K562 (cell line): ENCODE data around the gene FGF2. TPM values are rescaled to one million over a fixed set of nuclear protein-coding genes. Genes with fewer than 3 reads are reported as not detected.

Source experiments
- CHD2 ChIP-seq: IDR thresholded peaks from 2 replicates; pipeline ENCODE4 v1.6.1; 2011; ENCODE audit warnings: low read depth, low read length
- E2F6 ChIP-seq, 2 experiments: IDR thresholded peaks; 2 replicates each; pipeline ENCODE4 v1.6.1; 2011; ENCODE audit warnings: borderline replicate concordance in 1 of 2, control low read depth in 1 of 2, low read depth in 1 of 2, low read length in 1 of 2, mild to moderate bottlenecking in 1 of 2, mixed read lengths in 1 of 2, moderate library complexity in 1 of 2; ENCODE audit not compliant: insufficient read depth in 1 of 2, insufficient read length in 1 of 2, poor library complexity in 1 of 2, severe bottlenecking in 1 of 2; ENCODE audit errors: extremely low read depth in 1 of 2
- OTX1 ChIP-seq: fragments of 450-650 bp; formaldehyde crosslinking; IDR thresholded peaks from 2 replicates; pipeline ENCODE4 v1.4.0; 2022; ENCODE audit warnings: mild to moderate bottlenecking
- PRMT5 ChIP-seq: sonication (generic); formaldehyde crosslinking; IDR thresholded peaks from 2 replicates; pipeline ENCODE4 v1.5.0; 2020; ENCODE audit warnings: missing genetic modification reagents
- RBM15 ChIP-seq: fragments of 200-400 bp; formaldehyde crosslinking; IDR thresholded peaks from 2 replicates; pipeline ENCODE4 v1.6.1; 2018; ENCODE audit warnings: mild to moderate bottlenecking, low read length, moderate library complexity; ENCODE audit not compliant: insufficient read depth
- STAG1 ChIP-seq: sonication (generic); formaldehyde crosslinking; IDR thresholded peaks from 2 replicates; pipeline ENCODE4 v1.5.0; 2020; ENCODE audit warnings: missing genetic modification reagents, borderline replicate concordance
- ZNF609 ChIP-seq: sonication (generic); formaldehyde crosslinking; IDR thresholded peaks from 2 replicates; pipeline ENCODE4 v1.8.1; 2023; ENCODE audit warnings: missing genetic modification reagents, mild to moderate bottlenecking, borderline replicate concordance
- ZNF695 ChIP-seq: fragments of 450-650 bp; formaldehyde crosslinking; IDR thresholded peaks from 2 replicates; pipeline ENCODE4 v1.4.0; 2020; ENCODE audit warnings: mild to moderate bottlenecking, moderate library complexity
- polyA plus RNA-seq, 8 experiments: library from polyadenylated mRNA; depleted of rRNA in 4 of 8; stranded (reverse) in 5 of 8; unstranded in 3 of 8; fragments of >200 nt; fragmentation: Nextera tagmentation in 2 of 8; fragmentation: Illumina TruSeq in 1 of 8; extraction: Ambion mirVana in 2 of 8; extraction: Trizol in 1 of 8; gene quantifications; 2 replicates each; pipeline versions ENCODE4 v1.2.1 to v1.2.3, GENCODE V29; 2011 to 2014; ENCODE audit warnings: inconsistent platforms in 1 of 8, missing spikeins in 1 of 8
- total RNA-seq, 7 experiments: library from RNA; depleted of rRNA in 6 of 7; stranded (reverse); fragments of >200 nt in 6 of 7; fragmentation: Illumina TruSeq in 2 of 7; extraction: Trizol in 2 of 7; gene quantifications; 2 replicates each; pipeline versions ENCODE4 v1.2.1 to v1.2.3, GENCODE V29; 2011 to 2021; ENCODE audit warnings: low replicate concordance in 1 of 7

Gene FGF2
- total and polyA plus RNA-seq, 9 of the 15 experiments (the other 6 are each of a cell fraction or from before 2014, with no cell fraction given): 2.5 to 19.4 (median 9.2) TPM

- TF ChIP-seq E2F6 (IDR thresholded peaks at IDR 0.05; ENCODE audit: borderline replicate concordance in 1 of 2, extremely low read depth in 1 of 2, insufficient read depth in 1 of 2, insufficient read length in 1 of 2, low read depth in 1 of 2, low read length in 1 of 2, poor library complexity in 1 of 2, severe bottlenecking in 1 of 2) (no peak), RBM15 (no peak), STAG1 (CRISPR knock-in tag) (no peak), PRMT5 (CRISPR knock-in tag) (no peak), ZNF695 (CRISPR knock-in tag) (no peak), ZNF609 (CRISPR knock-in tag) (no peak), OTX1 (CRISPR knock-in tag) (no peak), CHD2 (no peak)
Measured at GRCh38 chr4:122788935-122789334, 37.7 kb upstream of the FGF2 start (continued).
